ENCODE data around the gene CINP. TPM values are rescaled to one million over a fixed set of nuclear protein-coding genes. Genes with fewer than 3 reads are reported as not detected.

CINP gene
- total and polyA plus RNA-seq, 2 of the 8 experiments (the other 6 are each of a cell fraction or from before 2014, with no cell fraction given) = 47.8 to 51.6 TPM

DNA sequence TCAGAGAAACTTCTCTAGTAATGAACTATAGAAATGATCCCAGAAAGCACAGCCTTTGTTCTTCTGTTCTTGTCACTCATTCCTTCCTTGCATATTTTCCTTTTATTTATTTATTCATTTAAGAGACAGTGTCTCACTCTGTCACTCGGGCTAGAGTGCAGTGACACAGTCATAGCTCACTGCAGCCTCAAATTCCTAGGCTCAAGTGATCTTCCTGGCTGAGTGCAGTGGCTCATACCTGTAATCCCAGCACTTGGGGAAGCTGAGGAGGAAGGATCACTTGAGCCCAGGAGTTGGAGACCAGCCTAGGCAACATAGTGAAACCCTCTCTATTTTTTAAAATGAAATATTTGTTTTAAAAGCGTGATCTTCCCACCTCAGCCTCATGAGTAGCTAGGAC lies 11.6 kb upstream of the CINP start:
- Histone ChIP-seq H3K27ac (ENCODE audit: low read depth, low read length) (no peak overlapping the region), H3K4ac (replicated peaks; ENCODE audit: insufficient read length, low read depth, low read length) (no peak overlapping the region), H4K8ac (ENCODE audit: extremely low read depth, insufficient read depth, low read length) (no peak overlapping the region), H2BK120ac (replicated peaks; ENCODE audit: low read depth, low read length) (no peak overlapping the region), H2BK20ac (ENCODE audit: low read length) (no peak overlapping the region), H3K18ac (ENCODE audit: extremely low read depth, low read length) (no peak overlapping the region), H2BK15ac (ENCODE audit: low read length) (no peak overlapping the region), H4K20me1 (replicated peaks in 1 of 2; ENCODE audit: control insufficient read depth in 1 of 2, insufficient read depth in 2 of 2, low read length in 2 of 2) (peaks cover 0 to 7% of the 10 kb centered on the region in 2 experiments), H3K36me3 (ENCODE audit: control insufficient read depth in 2 of 4, insufficient read depth in 4 of 4, low read length in 3 of 4) (peaks cover 0 to 9% (median 2%) of the 10 kb centered on the region in 4 experiments; a peak in 6 of 8 replicates), H3K14ac (ENCODE audit: insufficient read length) (no peak overlapping the region), H4K5ac (ENCODE audit: insufficient read length, low read depth, low read length) (no peak overlapping the region), H2BK12ac (ENCODE audit: low read depth, low read length) (no peak overlapping the region), H3K79me1 (ENCODE audit: low read depth, low read length) (peaks cover 7% of the 10 kb centered on the region), H2AFZ (ENCODE audit: low read length) (no peak overlapping the region), H2AK5ac (ENCODE audit: low read depth, low read length) (no peak overlapping the region), H4K91ac (replicated peaks; ENCODE audit: insufficient read length, low read length) (no peak overlapping the region), H3K27me3 (replicated peaks in 1 of 4; ENCODE audit: control insufficient read depth in 3 of 4, extremely low read depth in 1 of 4, insufficient read depth in 3 of 4, low read length in 3 of 4) (no peaks in the 10 kb centered on the region), H3K4me1 (replicated peaks in 1 of 4; ENCODE audit: control insufficient read depth in 3 of 4, insufficient read depth in 4 of 4, low read length in 3 of 4) (no peaks in the 10 kb centered on the region), H3K4me2 (ENCODE audit: insufficient read depth in 1 of 2, low read depth in 2 of 2, low read length in 2 of 2) (no peak overlapping the region), H3K9me3 (ENCODE audit: insufficient read depth in 2 of 2, low read depth in 1 of 2, low read length in 1 of 2) (no peaks in the 10 kb centered on the region), H3K9ac (replicated peaks in 1 of 4; ENCODE audit: extremely low read depth in 1 of 4, low read depth in 3 of 4, low read length in 3 of 4) (no peak overlapping the region), H2BK5ac (ENCODE audit: low read depth, low read length) (no peak overlapping the region), H3K23ac (ENCODE audit: insufficient read length) (no peak overlapping the region), H3K79me2 (ENCODE audit: control insufficient read depth in 1 of 2, insufficient read depth in 2 of 2, low read length in 2 of 2) (peaks cover 0 to 7% of the 10 kb centered on the region in 2 experiments; a peak in 2 of 4 replicates), H3K4me3 (ENCODE audit: extremely low read depth in 1 of 4, insufficient read depth in 2 of 4, low read depth in 3 of 4, low read length in 4 of 4) (no peak overlapping the region), H3K23me2 (ENCODE audit: low read depth, low read length) (no peaks in the 10 kb centered on the region), H3K56ac (replicated peaks; ENCODE audit: insufficient read length, low read depth, low read length) (no peak overlapping the region)
- FAIRE-seq (no peak), DNase-seq (ENCODE audit: low read depth in 1 of 2, low spot score in 2 of 2) (no peak)
- 63% methylated on average over 2 of the region's 2 CpGs; no CpG with 5 or more reads in 1 of the 2 experiments for WGBS, 2 experiments (ENCODE audit: extremely low coverage in 1 of 2, insufficient coverage in 1 of 2, insufficient read length in 1 of 2, insufficient replicate concordance in 2 of 2, low coverage in 1 of 2, low lambda C conversion rate in 2 of 2, missing lambda C conversion rate in 1 of 2)
- CTCF ChIA-PET (ENCODE audit: partially characterized antibody) = interaction anchor here (1.7 to 1.9 kb wide), 2 partner anchors 64 to 124 kb away, joined by 5 to 6 read pairs; no protein-coding TSS in a partner anchor
- POLR2A ChIA-PET (ENCODE audit: partially characterized antibody) = no interaction called here
- TF ChIP-seq CTBP2 (IDR thresholded peaks at IDR 0.05; ENCODE audit: borderline replicate concordance, insufficient read depth, insufficient read length, low read length) = no peak
- TF ChIP-seq RNF2 (IDR thresholded peaks at IDR 0.05; ENCODE audit: borderline replicate concordance, low read depth, low read length, missing control alignments, poor library complexity, severe bottlenecking) = no peak
- TF ChIP-seq KDM1A (IDR thresholded peaks at IDR 0.05; ENCODE audit: borderline replicate concordance, low read length) = no peak
- TF ChIP-seq SIX5 (IDR thresholded peaks at IDR 0.05; ENCODE audit: low read depth, low read length) = no peak
- TF ChIP-seq TAF1 (IDR thresholded peaks at IDR 0.05; ENCODE audit: low read depth, low read length) = no peak
- TF ChIP-seq SIN3A (conservative IDR thresholded peaks at IDR 0.05 in 1 of 2, IDR thresholded peaks at IDR 0.05 in 1 of 2; ENCODE audit: low read depth in 1 of 2, low read length in 2 of 2) = no peak
- no peak for TF ChIP-seq GABPA (IDR thresholded peaks at IDR 0.05; ENCODE audit: borderline replicate concordance, insufficient read depth, low read length)
- TF ChIP-seq TCF12 (IDR thresholded peaks at IDR 0.05; ENCODE audit: low read depth, low read length) = no peak
- no peak for TF ChIP-seq SAP30 (IDR thresholded peaks at IDR 0.05; ENCODE audit: insufficient read depth, insufficient replicate concordance, low read length)
- no peak for TF ChIP-seq SIRT6 (IDR thresholded peaks at IDR 0.05; ENCODE audit: low read length)
- no peak for TF ChIP-seq CEBPB (IDR thresholded peaks at IDR 0.05; ENCODE audit: low read depth, low read length)
- no peak for TF ChIP-seq PHF8 (conservative IDR thresholded peaks at IDR 0.05; ENCODE audit: low read depth, low read length)
- no peak for TF ChIP-seq SP1 (IDR thresholded peaks at IDR 0.05; ENCODE audit: low read depth, low read length)
- no peak for TF ChIP-seq EP300 (IDR thresholded peaks at IDR 0.05; ENCODE audit: borderline replicate concordance in 1 of 2, low read depth in 2 of 2, low read length in 2 of 2)
